IMR-90 (cell line): ENCODE measurements around the gene PRICKLE2. TPM values are rescaled to one million over a fixed set of nuclear protein-coding genes. Genes with fewer than 3 reads are reported as not detected.

Experiments used
- ATAC-seq: fragments of 200-7000 bp; cut with Tn5 transposase; 2 replicates; pipeline ENCODE4 v1.9.1; 2020; ENCODE audit warnings: low read depth, mild to moderate bottlenecking, moderate library complexity
- BruUV-seq: library from RNA; stranded (reverse); fragments of 400-500 nt; replicated peaks from 2 replicates; lab custom pipeline; 2021; lab: Mats Ljungman, UMichigan
- CTCF ChIA-PET: fragments of 300-600 bp; formaldehyde crosslinking; extraction: SDS; loops from one replicate; lab custom pipeline; 2021; ENCODE audit warnings: antibody characterized with exemption; lab: Yijun Ruan, JAX
- POLR2A ChIA-PET: fragments of 300-600 bp; sonication (Branson Sonifier 250); formaldehyde crosslinking; loops from one replicate; lab custom pipeline; 2022; ENCODE audit warnings: antibody characterized with exemption; ENCODE audit not compliant: unreplicated experiment; lab: Charles Lee
- DNase-seq: peaks from one replicate; pipeline ENCODE4 v3.0.0; 2013
- H2AFZ ChIP-seq: replicated peaks from 2 replicates; pipeline ENCODE3; 2013; ENCODE audit warnings: low read length, mild to moderate bottlenecking; ENCODE audit not compliant: poor library complexity
- H2AK5ac ChIP-seq: 2 replicates; pipeline ENCODE4 v1.6.1; 2013; ENCODE audit warnings: low read depth, low read length, inconsistent platforms
- H2AK9ac ChIP-seq: replicated peaks from 2 replicates; pipeline ENCODE3; 2013; ENCODE audit warnings: mild to moderate bottlenecking, low read depth, low read length, moderate library complexity; ENCODE audit not compliant: poor library complexity
- H2BK120ac ChIP-seq: 2 replicates; pipeline ENCODE4 v1.6.1; 2013; ENCODE audit warnings: low read depth, low read length, inconsistent platforms
- H2BK15ac ChIP-seq: 3 replicates; pipeline ENCODE4 v1.6.1; 2013; ENCODE audit warnings: low read depth, low read length, inconsistent platforms
- H2BK20ac ChIP-seq: 2 replicates; pipeline ENCODE4 v1.6.1; 2013; ENCODE audit warnings: low read depth, mild to moderate bottlenecking, inconsistent platforms, low read length, moderate library complexity
- H2BK5ac ChIP-seq: 2 replicates; pipeline ENCODE4 v1.6.1; 2013; ENCODE audit warnings: mild to moderate bottlenecking, low read depth, low read length, inconsistent platforms; ENCODE audit not compliant: poor library complexity, severe bottlenecking
- H3K14ac ChIP-seq: replicated peaks from 2 replicates; pipeline ENCODE4 v1.6.1; 2013; ENCODE audit warnings: low read depth, low read length, inconsistent platforms
- H3K18ac ChIP-seq: 2 replicates; pipeline ENCODE4 v1.6.1; 2013; ENCODE audit warnings: low read depth, low read length, control low read depth
- H3K23ac ChIP-seq: 2 replicates; pipeline ENCODE4 v1.6.1; 2013; ENCODE audit warnings: low read depth, low read length, inconsistent platforms
- H3K27ac ChIP-seq: 2 replicates; pipeline ENCODE4 v1.5.1; 2013; ENCODE audit warnings: mild to moderate bottlenecking, control low read depth, low read length; ENCODE audit not compliant: insufficient read depth
- H3K27me3 ChIP-seq: 2 replicates; pipeline ENCODE4 v1.6.1; 2013; ENCODE audit warnings: low read length; ENCODE audit not compliant: control insufficient read depth, insufficient read depth
- H3K36me3 ChIP-seq: 2 replicates; pipeline ENCODE4 v1.6.1; 2013; ENCODE audit warnings: low read length, mixed read lengths; ENCODE audit not compliant: control insufficient read depth, insufficient read depth
- H3K4ac ChIP-seq: 2 replicates; pipeline ENCODE4 v1.6.1; 2013; ENCODE audit warnings: low read depth, low read length, inconsistent platforms
- H3K4me1 ChIP-seq: 2 replicates; pipeline ENCODE4 v1.6.1; 2013; ENCODE audit warnings: low read length, mixed read lengths; ENCODE audit not compliant: control insufficient read depth, insufficient read depth
- H3K4me2 ChIP-seq: 2 replicates; pipeline ENCODE4 v1.6.1; 2013; ENCODE audit warnings: low read depth, mild to moderate bottlenecking, control low read depth, low read length, moderate library complexity
- H3K4me3 ChIP-seq: 2 replicates; pipeline ENCODE4 v1.5.1; 2013; ENCODE audit warnings: low read depth, mild to moderate bottlenecking, control low read depth, low read length, moderate library complexity; ENCODE audit not compliant: insufficient read depth
- H3K56ac ChIP-seq: 2 replicates; pipeline ENCODE4 v1.6.1; 2013; ENCODE audit warnings: low read length, inconsistent platforms; ENCODE audit not compliant: insufficient read depth; ENCODE audit errors: extremely low read depth
- H3K79me1 ChIP-seq, 2 experiments: 2 replicates each; pipeline ENCODE4 v1.6.1; 2013; ENCODE audit warnings: low read length in 2 of 2, inconsistent platforms in 1 of 2, low read depth in 1 of 2
- H3K9ac ChIP-seq: 2 replicates; pipeline ENCODE4 v1.6.1; 2013; ENCODE audit warnings: low read depth, low read length, control low read depth
- H3K9me1 ChIP-seq: 2 replicates; pipeline ENCODE4 v1.6.1; 2013; ENCODE audit warnings: low read length, inconsistent platforms; ENCODE audit not compliant: insufficient read depth
- H3K9me3 ChIP-seq: 2 replicates; pipeline ENCODE4 v1.6.1; 2013; ENCODE audit warnings: low read length; ENCODE audit not compliant: control insufficient read depth, insufficient read depth
- H4K20me1 ChIP-seq: 2 replicates; pipeline ENCODE4 v1.6.1; 2013; ENCODE audit warnings: low read length, inconsistent platforms; ENCODE audit not compliant: insufficient read depth
- H4K5ac ChIP-seq: 2 replicates; pipeline ENCODE4 v1.6.1; 2013; ENCODE audit warnings: mild to moderate bottlenecking, low read depth, low read length, control low read depth
- H4K8ac ChIP-seq, 2 experiments: 2 replicates each; pipeline ENCODE4 v1.6.1; 2013; ENCODE audit warnings: low read depth in 2 of 2, low read length in 2 of 2, control low read depth in 1 of 2, inconsistent platforms in 1 of 2
- H4K91ac ChIP-seq: 2 replicates; pipeline ENCODE4 v1.6.1; 2013; ENCODE audit warnings: low read depth, low read length, inconsistent platforms; ENCODE audit not compliant: insufficient read depth
- BHLHE40 ChIP-seq: fragments of 150-350 bp; IDR thresholded peaks from 2 replicates; pipeline ENCODE4 v1.6.1; 2016; ENCODE audit warnings: mild to moderate bottlenecking, low read depth, low read length
- CEBPB ChIP-seq: IDR thresholded peaks from 2 replicates; pipeline ENCODE4 v1.6.1; 2012; ENCODE audit warnings: low read depth, low read length, improper control_type of control experiment
- CHD1 ChIP-seq: IDR thresholded peaks from 2 replicates; pipeline ENCODE4 v1.6.1; 2012; ENCODE audit warnings: low read depth, low read length, improper control_type of control experiment
- CTCF ChIP-seq: conservative IDR thresholded peaks from 2 replicates; pipeline ENCODE4 v1.5.1; 2012; ENCODE audit warnings: mild to moderate bottlenecking, low read depth, low read length, improper control_type of control experiment
- ELK1 ChIP-seq: fragments of 150-350 bp; IDR thresholded peaks from 2 replicates; pipeline ENCODE4 v1.6.1; 2016; ENCODE audit warnings: low read depth, mild to moderate bottlenecking, low read length, moderate library complexity, borderline replicate concordance
- FOS ChIP-seq: fragments of 150-350 bp; IDR thresholded peaks from 2 replicates; pipeline ENCODE4 v1.6.1; 2016; ENCODE audit warnings: low read depth, low read length
- MAFK ChIP-seq: IDR thresholded peaks from 2 replicates; pipeline ENCODE4 v1.6.1; 2012; ENCODE audit warnings: low read depth, low read length, improper control_type of control experiment
- MAZ ChIP-seq: IDR thresholded peaks from 2 replicates; pipeline ENCODE4 v1.6.1; 2012; ENCODE audit warnings: low read depth, mild to moderate bottlenecking, low read length, improper control_type of control experiment, moderate library complexity, borderline replicate concordance
- MXI1 ChIP-seq: IDR thresholded peaks from 2 replicates; pipeline ENCODE4 v1.6.1; 2012; ENCODE audit warnings: low read depth, mild to moderate bottlenecking, low read length, moderate library complexity, borderline replicate concordance
- NFE2L2 ChIP-seq: fragments of 150-350 bp; IDR thresholded peaks from 2 replicates; pipeline ENCODE4 v1.6.1; 2016; ENCODE audit warnings: low read depth, mild to moderate bottlenecking, low read length
- POLR2A ChIP-seq: IDR thresholded peaks from 2 replicates; pipeline ENCODE4 v1.6.1; 2012; ENCODE audit warnings: mild to moderate bottlenecking, low read depth, low read length
- RAD21 ChIP-seq: IDR thresholded peaks from 2 replicates; pipeline ENCODE4 v1.6.1; 2012; ENCODE audit warnings: low read length, improper control_type of control experiment
- RCOR1 ChIP-seq: IDR thresholded peaks from 2 replicates; pipeline ENCODE4 v1.6.1; 2012; ENCODE audit warnings: mild to moderate bottlenecking, low read length, improper control_type of control experiment; ENCODE audit not compliant: insufficient replicate concordance
- RFX5 ChIP-seq: IDR thresholded peaks from 2 replicates; pipeline ENCODE4 v1.8.0; 2012; ENCODE audit warnings: low read depth, mild to moderate bottlenecking, low read length, moderate library complexity
- SMC3 ChIP-seq: fragments of 150-350 bp; IDR thresholded peaks from 2 replicates; pipeline ENCODE4 v1.6.1; 2016; ENCODE audit warnings: low read depth, mild to moderate bottlenecking, antibody characterized with exemption, low read length, moderate library complexity
- USF2 ChIP-seq: fragments of 150-350 bp; IDR thresholded peaks from 2 replicates; pipeline ENCODE4 v1.6.1; 2017; ENCODE audit warnings: mild to moderate bottlenecking, antibody characterized with exemption, low read length, low read depth
- WGBS, 2 experiments: methylation state at CpG; one replicate each; pipeline versions ENCODE4 v1.1.5 to v1.1.7; 2013; ENCODE audit warnings: missing lambda C conversion rate in 2 of 2; ENCODE audit not compliant: insufficient read length in 1 of 2; ENCODE audit errors: extremely low coverage in 2 of 2; 5-methylcytosine and 5-hydroxymethylcytosine counted together
- dilution Hi-C: fragments of 300-500 bp; cut with HindIII; formaldehyde crosslinking; loops from one replicate; pipeline ENCODE4 v1.14.3; 2018; ENCODE audit warnings: low sequenced_read_pairs; ENCODE audit not compliant: unreplicated experiment
- in situ Hi-C: fragments of 300-500 bp; cut with MboI; formaldehyde crosslinking; loops from 3 replicates; pipeline ENCODE4 v1.14.3; 2019; ENCODE audit warnings: low sequenced_read_pairs, inconsistent platforms, mixed read lengths
- intact Hi-C: fragments of 100-400 bp; cut with micrococcal nuclease; formaldehyde crosslinking; loops from 2 replicates; pipeline ENCODE4 v1.10.0; 2022
- polyA plus RNA-seq, 3 experiments: library from polyadenylated mRNA; depleted of rRNA; stranded (reverse); fragments of >200 nt; gene quantifications; 2 replicates each; pipeline ENCODE4 v1.2.3, GENCODE V29; 2012; ENCODE audit warnings: low replicate concordance in 1 of 3
- total RNA-seq: library from RNA; depleted of rRNA; stranded (reverse); fragments of >200 nt; gene quantifications from 2 replicates; pipeline ENCODE4 v1.2.3, GENCODE V29; 2012

PRICKLE2 gene
- total and polyA plus RNA-seq, 2 of the 4 experiments (the other 2 are of a cell fraction), result 4.1 to 14.2 TPM

GRCh38 chr3:64129106-64129505, 96.2 kb downstream of the PRICKLE2 start:
- POLR2A ChIA-PET, result no interaction called here
- Histone ChIP-seq H4K8ac (no peak overlapping the region), H3K4me3 (no peak overlapping the region), H4K20me1 (peaks cover 9% of the 10 kb centered on the region), H2BK5ac (no peak overlapping the region), H4K91ac (no peak overlapping the region), H3K36me3 (peaks cover 15% of the 10 kb centered on the region), H3K23ac (no peak overlapping the region), H3K27me3 (no peaks in the 10 kb centered on the region), H2AK5ac (no peak overlapping the region), H3K4me1 (no peaks in the 10 kb centered on the region), H2BK15ac (no peak overlapping the region), H3K4ac (no peak overlapping the region), H2BK20ac (no peak overlapping the region), H3K9me1 (peaks cover 2% of the 10 kb centered on the region; the same call in 1 of the 2 replicates), H3K18ac (no peak overlapping the region), H3K56ac (no peak overlapping the region), H3K79me1 (peaks cover 27 to 32% of the 10 kb centered on the region in 2 experiments), H3K4me2 (no peak overlapping the region), H2AK9ac (no peak overlapping the region), H3K27ac (no peak overlapping the region), H3K9ac (no peak overlapping the region), H3K14ac (no peak overlapping the region), H3K9me3 (no peaks in the 10 kb centered on the region), H2AFZ (no peak overlapping the region), H4K5ac (no peak overlapping the region), H2BK120ac (no peak overlapping the region)
- no peak for TF ChIP-seq CHD1
- TF ChIP-seq USF2, result no peak
- TF ChIP-seq MAFK, result no peak
- no peak for TF ChIP-seq RFX5
- TF ChIP-seq CEBPB, result no peak
- no peak for TF ChIP-seq FOS
- no peak for TF ChIP-seq RCOR1
- TF ChIP-seq NFE2L2, result no peak
- TF ChIP-seq CTCF, result no peak
- TF ChIP-seq MAZ, result no peak
- TF ChIP-seq POLR2A, result no peak
- TF ChIP-seq BHLHE40, result no peak
- TF ChIP-seq RAD21, result no peak
- no peak for TF ChIP-seq MXI1
- no peak for TF ChIP-seq SMC3
- no peak for TF ChIP-seq ELK1
- intact Hi-C loops (no loop called here), in situ Hi-C loops (no loop called here), dilution Hi-C loops (no loop called here)
- WGBS, 2 experiments, result no CpG with 5 or more reads among the region's 4 CpGs
- BruUV-seq, result no TSS peak
- DNase-seq, result no peak
- no peak for ATAC-seq
- CTCF ChIA-PET, result no interaction called here
